ENCODE data around the gene CSN1S1. TPM values are rescaled to one million over a fixed set of nuclear protein-coding genes. Genes with fewer than 3 reads are reported as not detected.

The CSN1S1 gene
- total RNA-seq, 1 donor from 2014 or later = not detected

- H3K4me1 ChIP-seq = no peaks in the 10 kb centered on the region
- no peak for ATAC-seq
- H3K27ac ChIP-seq = no peak within 1 kb of the TSS
- TF ChIP-seq CTCF (IDR thresholded peaks at IDR 0.05) = no peak
- no peaks in the 10 kb centered on the region for H3K36me3 ChIP-seq
- intact Hi-C loops (cut with DNase I) = no loop called here
- H3K4me3 ChIP-seq = no peak within 1 kb of the TSS
- no peak for DNase-seq
- H3K27me3 ChIP-seq = no peaks in the 10 kb centered on the region
- no peaks in the 10 kb centered on the region for H3K9me3 ChIP-seq
These were observed 34.8 kb downstream of the CSN1S1 start, which contains the start of gene CSN2 for GRCh38 chr4:69965628-69966027. TSS of gene CSN2 (minus strand) at chr4:69965728. CDS start at chr4:69960995, 4,733 bp downstream.

GRCh38 chr4:69970071-69970470 lies 39.2 kb downstream of the CSN1S1 start:
- TF ChIP-seq CTCF (IDR thresholded peaks at IDR 0.05) = no peak
- Histone ChIP-seq H3K36me3 (no peaks in the 10 kb centered on the region), H3K27me3 (no peaks in the 10 kb centered on the region), H3K4me3 (no peak overlapping the region), H3K27ac (no peak overlapping the region), H3K9me3 (no peaks in the 10 kb centered on the region), H3K4me1 (no peaks in the 10 kb centered on the region)
- ATAC-seq = no peak
- no peak for DNase-seq
- intact Hi-C loops (cut with DNase I) = no loop called here

GRCh38 chr4:69974631-69975030 lies 43.8 kb downstream of the CSN1S1 start:
- H3K27ac ChIP-seq = no peak overlapping the region
- H3K36me3 ChIP-seq = no peaks in the 10 kb centered on the region
- no peak for DNase-seq

GRCh38 chr4:69977582-69977981 lies 46.7 kb downstream of the CSN1S1 start:
- TF ChIP-seq CTCF (IDR thresholded peaks at IDR 0.05) = no peak
- no peak for DNase-seq
- no peaks in the 10 kb centered on the region for H3K9me3 ChIP-seq
- no peak for ATAC-seq
- H3K4me3 ChIP-seq = no peak overlapping the region
- no peaks in the 10 kb centered on the region for H3K36me3 ChIP-seq
- no peaks in the 10 kb centered on the region for H3K4me1 ChIP-seq
- intact Hi-C loops (cut with DNase I) = no loop called here
- H3K27me3 ChIP-seq = no peaks in the 10 kb centered on the region
- H3K27ac ChIP-seq = no peak overlapping the region

More at GRCh38 chr4:69974631-69975030, 43.8 kb downstream of the CSN1S1 start:
- intact Hi-C loops (cut with DNase I) = no loop called here
- H3K4me3 ChIP-seq = no peak overlapping the region
- TF ChIP-seq CTCF (IDR thresholded peaks at IDR 0.05) = no peak
- H3K27me3 ChIP-seq = no peaks in the 10 kb centered on the region
- no peaks in the 10 kb centered on the region for H3K4me1 ChIP-seq
- no peaks in the 10 kb centered on the region for H3K9me3 ChIP-seq
- ATAC-seq = no peak

GRCh38 chr4:69984030-69984443 lies 53.2 kb downstream of the CSN1S1 start:
- DNase-seq = no peak

More at GRCh38 chr4:69984030-69984443, 53.2 kb downstream of the CSN1S1 start:
- H3K27ac ChIP-seq = no peak overlapping the region
- no peaks in the 10 kb centered on the region for H3K27me3 ChIP-seq
- peak; percentile 83 for ATAC-seq
- H3K4me3 ChIP-seq = no peak overlapping the region
- H3K4me1 ChIP-seq = no peaks in the 10 kb centered on the region
- no peaks in the 10 kb centered on the region for H3K36me3 ChIP-seq
- TF ChIP-seq CTCF (IDR thresholded peaks at IDR 0.05) = no peak
- intact Hi-C loops (cut with DNase I) = no loop called here
- no peaks in the 10 kb centered on the region for H3K9me3 ChIP-seq

Measured in upper lobe of right lung (tissue), 1 donor.